A549 (cell line): Measurements from ENCODE around the gene NSD2. TPM values are rescaled to one million over a fixed set of nuclear protein-coding genes. Genes with fewer than 3 reads are reported as not detected.

ENCODE experiments used
- ATAC-seq, 2 experiments: fragments of 200-7000 bp in 1 of 2; fragments of >200 bp in 1 of 2; cut with Nextera tagmentation in 1 of 2; cut with Tn5 transposase in 1 of 2; 3 replicates each; pipeline versions ENCODE4 v1.8.0 to v1.9.1; 2018 to 2020; ENCODE audit warnings: mild to moderate bottlenecking in 1 of 2, moderate library complexity in 1 of 2
- CTCF ChIA-PET: fragments of 300-600 bp; sonication (Branson Sonifier 250); formaldehyde crosslinking; extraction: SDS; loops from one replicate; lab custom pipeline; 2021; ENCODE audit warnings: antibody characterized with exemption, inconsistent platforms; lab: Yijun Ruan, JAX
- POLR2A ChIA-PET: fragments of 350-600 bp; formaldehyde crosslinking; extraction: SDS; loops from one replicate; lab custom pipeline; 2021; ENCODE audit warnings: antibody characterized with exemption, inconsistent platforms; lab: Yijun Ruan, JAX
- DNase-seq, 2 experiments: peaks; one replicate each; pipeline versions ENCODE4 v3.0.0 to v3.0.0-alpha.2; 2011 to 2016; ENCODE audit warnings: low read depth in 1 of 2, low spot score in 1 of 2
- FAIRE-seq: peaks from 2 replicates; lab custom pipeline; 2011; peaks lifted over from hg19 to GRCh38; lab: Jason Lieb, UNC
- H3K27ac ChIP-seq, 2 experiments: fragments of >200 bp; sonication (Bioruptor Twin); formaldehyde crosslinking; 3 replicates each; pipeline ENCODE4 v1.5.1; 2016 to 2017
- H3K4me1 ChIP-seq: fragments of >200 bp; sonication (Bioruptor Twin); formaldehyde crosslinking; 3 replicates; pipeline ENCODE4 v1.6.1; 2016
- H3K4me2 ChIP-seq: fragments of >200 bp; sonication (Bioruptor Twin); formaldehyde crosslinking; 3 replicates; pipeline ENCODE4 v1.6.1; 2016
- H3K4me3 ChIP-seq: fragments of >200 bp; sonication (Bioruptor Twin); formaldehyde crosslinking; 3 replicates; pipeline ENCODE4 v1.5.1; 2016
- H3K9me3 ChIP-seq: fragments of >200 bp; sonication (Bioruptor Twin); formaldehyde crosslinking; 3 replicates; pipeline ENCODE4 v1.6.1; 2016
- BHLHE40 ChIP-seq: IDR thresholded peaks from 2 replicates; pipeline ENCODE4 v1.6.1; 2012; ENCODE audit warnings: low read depth, low read length, inconsistent platforms
- CHD2 ChIP-seq: fragments of 150-350 bp; IDR thresholded peaks from 2 replicates; pipeline ENCODE4 v1.6.1; 2014; ENCODE audit warnings: low read length; ENCODE audit not compliant: partially characterized antibody
- CTCF ChIP-seq: fragments of >200 bp; sonication (Bioruptor Twin); formaldehyde crosslinking; IDR thresholded peaks from 3 replicates; pipeline ENCODE4 v1.5.1; 2016
- EHF ChIP-seq: fragments of 250-450 bp; sonication (Bioruptor Pico); IDR thresholded peaks from 2 replicates; pipeline ENCODE4 v1.5.0; 2020; ENCODE audit warnings: mild to moderate bottlenecking
- ELK1 ChIP-seq: fragments of 150-350 bp; IDR thresholded peaks from 2 replicates; pipeline ENCODE4 v1.6.1; 2014; ENCODE audit warnings: low read depth, mild to moderate bottlenecking, low read length
- HES2 ChIP-seq: fragments of >200 bp; sonication (Bioruptor Twin); formaldehyde crosslinking; IDR thresholded peaks from 2 replicates; pipeline ENCODE4 v1.6.1; 2016
- HMGXB4 ChIP-seq: fragments of 250-450 bp; sonication (Bioruptor Pico); IDR thresholded peaks from 2 replicates; pipeline ENCODE4 v1.5.0; 2021; ENCODE audit warnings: mild to moderate bottlenecking, moderate library complexity, borderline replicate concordance
- MYC ChIP-seq: IDR thresholded peaks from 2 replicates; pipeline ENCODE4 v1.6.1; 2012; ENCODE audit warnings: mild to moderate bottlenecking, inconsistent platforms, low read length, improper control_type of control experiment, borderline replicate concordance
- PHF8 ChIP-seq: fragments of 200-600 bp; sonication (generic); IDR thresholded peaks from 2 replicates; pipeline ENCODE4 v1.6.1; 2016; ENCODE audit warnings: low read depth, mild to moderate bottlenecking, antibody characterized with exemption, moderate library complexity, borderline replicate concordance
- RAD21 ChIP-seq, 2 experiments: fragments of >200 bp in 1 of 2; sonication (Bioruptor Twin) in 1 of 2; formaldehyde crosslinking in 1 of 2; IDR thresholded peaks in 1 of 2; conservative IDR thresholded peaks in 1 of 2; 2 replicates in 1 of 2; 3 replicates in 1 of 2; pipeline ENCODE4 v1.6.1; 2012 to 2018; ENCODE audit warnings: inconsistent platforms in 1 of 2
- RCOR1 ChIP-seq: fragments of 150-350 bp; IDR thresholded peaks from 2 replicates; pipeline ENCODE4 v1.6.1; 2014; ENCODE audit warnings: antibody characterized with exemption, low read length, low read depth
- RFX5 ChIP-seq: fragments of 450-650 bp; IDR thresholded peaks from 2 replicates; pipeline ENCODE4 v1.7.1; 2014; ENCODE audit warnings: antibody characterized with exemption, mild to moderate bottlenecking, moderate library complexity
- SMC3 ChIP-seq: fragments of >200 bp; sonication (Bioruptor Twin); formaldehyde crosslinking; IDR thresholded peaks from 3 replicates; pipeline ENCODE4 v1.6.1; 2018; ENCODE audit warnings: inconsistent platforms
- ZC3H11A ChIP-seq: fragments of 450-650 bp; IDR thresholded peaks from 2 replicates; pipeline ENCODE4 v1.6.1; 2014; ENCODE audit warnings: antibody characterized with exemption, mild to moderate bottlenecking
- WGBS: methylation state at CpG from one replicate; pipeline ENCODE4 v1.1.6; 2017; ENCODE audit errors: missing lambda C conversion rate; 5-methylcytosine and 5-hydroxymethylcytosine counted together
- polyA plus RNA-seq, 4 experiments: library from polyadenylated mRNA; depleted of rRNA in 3 of 4; stranded (reverse); fragments of >200 nt; fragmentation: RNase III in 1 of 4; extraction: RNeasy Plus Mini Kit Qiagen cat#74134 plus additional on column Dnase treatment in 1 of 4; gene quantifications; 2 replicates in 3 of 4; 3 replicates in 1 of 4; pipeline ENCODE4 v1.2.3, GENCODE V29; 2011 to 2017

The NSD2 gene
- polyA plus RNA-seq, 2 of the 4 experiments (the other 2 are of a cell fraction) = 43.8 to 49.3 TPM

- WGBS = 23% methylated on average over 14 of the region's 15 CpGs
- Histone ChIP-seq H3K9me3 (no peaks in the 10 kb centered on the region), H3K4me2 (peak overlapping the region; percentile 54)
- TF ChIP-seq SMC3 = peak; percentile 42
- 0 out of 2 replicates have a peak, but pooled peaks have one; percentile 35 for TF ChIP-seq MYC
- peak; percentile 5; the same call in 1 of the 2 replicates for TF ChIP-seq ZC3H11A
- peak; percentile 69 for TF ChIP-seq CTCF
- TF ChIP-seq HES2 = no peak
- TF ChIP-seq RAD21 (conservative IDR thresholded peaks at IDR 0.05 in 1 of 2, IDR thresholded peaks at IDR 0.05 in 1 of 2) = peak; percentile 70
- no peak for TF ChIP-seq HMGXB4
- TF ChIP-seq, all 56 proteins: peak for 5
- Histone ChIP-seq H3K4me3 (no peak overlapping the region), H3K4me1 (peaks cover 8% of the 10 kb centered on the region; the same call in 2 of the 3 replicates), H3K27ac (no peak overlapping the region)
- ChIA-PET POLR2A (interaction anchor here (0.6 kb wide), 1 partner anchor 23 kb away, joined by 3 read pairs; no protein-coding TSS in a partner anchor), CTCF (interaction anchor here (0.6 to 10.1 kb wide), 40 partner anchors 9 to 550 kb away, joined by 3 to 65 read pairs (median 5); partner anchors contain the start of gene NSD2)
- FAIRE-seq (no peak), DNase-seq (peak; percentile 76 to 84), ATAC-seq (peak; percentile 97)
Observed at GRCh38 chr4:1899149-1900086, 28.2 kb downstream of the NSD2 start.

- ChIA-PET POLR2A (no interaction called here), CTCF (interaction anchor here (0.6 to 10.1 kb wide), 30 partner anchors 9 to 240 kb away, joined by 3 to 65 read pairs (median 5); partner anchors contain the start of gene NSD2)
- FAIRE-seq = no peak
- Histone ChIP-seq H3K4me1 (peaks cover 8% of the 10 kb centered on the region; the same call in 2 of the 3 replicates), H3K4me3 (no peak overlapping the region), H3K9me3 (no peaks in the 10 kb centered on the region), H3K4me2 (no peak overlapping the region), H3K27ac (no peak overlapping the region)
- no peak for TF ChIP-seq ELK1
- TF ChIP-seq RFX5 = no peak
- TF ChIP-seq PHF8 = no peak
- TF ChIP-seq HMGXB4 = no peak
- no peak for TF ChIP-seq CHD2
- TF ChIP-seq EHF (CRISPR knock-in tag) = no peak
- no peak for TF ChIP-seq RCOR1
- no peak for TF ChIP-seq BHLHE40
- TF ChIP-seq HES2 = no peak
- no peak for DNase-seq
- ATAC-seq = no peak
Observed at GRCh38 chr4:1900087-1900433, 28.9 kb downstream of the NSD2 start.
